HG03139 (cell line): ENCODE data around the gene CLRN3.
A peak's percentile ranks its signal among the peaks of the same experiment; 100 is the strongest.

ENCODE experiments used
- ATAC-seq: cut with Tn5 transposase; IDR thresholded peaks from one replicate; pipeline ENCODE4 v1.9.1; 2021; ENCODE audit not compliant: unreplicated experiment

CLRN3 gene

DNA sequence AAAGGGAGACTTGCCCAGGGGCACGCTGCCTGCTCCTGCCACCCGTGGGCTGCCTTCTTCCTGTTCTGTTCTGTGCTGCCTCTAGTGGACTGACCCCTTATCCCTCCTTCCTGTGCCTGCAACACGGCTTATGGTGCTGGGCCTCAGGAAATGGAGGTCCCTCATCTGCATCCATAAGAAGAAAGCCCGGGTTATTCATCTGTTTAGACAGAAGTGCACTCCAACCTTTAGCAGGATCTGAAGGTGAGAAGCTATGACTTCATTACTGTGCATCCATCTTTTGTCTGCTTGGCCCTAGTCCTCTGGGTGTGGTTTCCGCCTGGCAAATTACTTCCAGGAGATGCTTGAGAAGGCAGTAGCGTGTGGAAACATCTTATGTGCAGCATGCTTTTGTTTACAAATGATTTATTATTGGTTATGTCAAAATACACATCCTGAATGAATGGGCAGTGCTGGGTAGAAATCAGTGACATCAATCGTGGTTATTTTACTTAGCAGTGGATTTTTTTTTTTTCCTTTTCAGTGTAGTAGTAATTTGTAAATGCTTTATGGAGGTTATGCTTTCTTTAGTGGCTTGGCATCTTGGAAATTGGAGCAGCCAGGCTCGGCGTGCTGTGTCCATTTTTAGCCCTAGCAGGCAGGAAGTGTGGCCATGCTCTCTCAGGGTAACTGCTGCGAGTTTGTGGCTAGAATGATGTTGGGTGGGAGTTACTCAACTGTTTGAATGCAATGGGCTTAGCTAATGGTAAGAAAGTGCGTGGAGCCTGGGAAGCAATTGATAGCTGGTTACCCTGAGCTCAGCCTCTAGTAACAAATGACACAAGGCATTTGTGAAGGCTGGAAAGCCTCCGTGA, 26.9 kb upstream of the CLRN3 start:
- no peak for ATAC-seq

DNA sequence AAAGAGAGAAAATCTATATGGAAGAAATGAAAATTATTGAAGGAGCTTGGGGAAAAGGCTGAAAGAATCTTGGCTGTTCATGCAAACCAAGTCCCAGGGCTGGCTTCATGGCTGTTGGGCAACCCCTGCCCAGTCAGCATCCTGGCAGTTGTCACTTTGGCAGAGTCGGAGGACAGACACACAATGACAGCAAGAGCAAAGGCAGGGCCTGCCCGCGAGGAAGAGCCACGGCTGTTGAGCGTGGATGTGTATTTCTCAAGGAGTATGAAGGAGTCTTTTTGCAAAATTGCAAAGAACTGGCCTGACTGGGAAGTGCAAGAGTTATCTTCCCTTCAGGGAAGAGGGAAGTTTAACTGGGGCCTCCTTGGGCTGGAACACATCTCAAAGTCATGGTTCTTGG, 25.8 kb upstream of the CLRN3 start:
- ATAC-seq: no peak

DNA sequence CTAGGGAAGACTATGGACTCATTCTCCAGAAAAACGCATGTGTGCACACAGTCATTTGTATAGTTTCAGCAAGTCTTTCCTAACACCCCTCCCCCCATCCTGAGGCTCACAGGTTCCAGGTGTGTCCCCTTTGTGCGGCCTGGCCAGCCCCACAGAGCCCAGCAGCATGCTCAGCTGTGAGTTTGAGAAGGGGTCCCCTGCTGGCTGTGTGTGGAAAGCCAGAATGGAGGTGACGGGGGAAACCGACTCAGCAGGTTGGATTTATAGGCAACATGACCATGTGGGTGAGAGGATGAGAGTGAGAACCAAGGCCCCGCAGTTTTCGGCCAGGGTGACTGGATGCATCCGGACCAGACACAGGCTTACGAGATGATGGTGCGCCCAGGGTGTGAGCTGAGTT, 24.1 kb upstream of the CLRN3 start:
- no peak for ATAC-seq

- no peak for ATAC-seq
Observed at GRCh38 chr10:127915324-127915723, 22.6 kb upstream of the CLRN3 start.

GRCh38 chr10:127913368-127913759, 20.6 kb upstream of the CLRN3 start:
- no peak for ATAC-seq

GRCh38 chr10:127912607-127913367, 20.0 kb upstream of the CLRN3 start:
- ATAC-seq: no peak

DNA sequence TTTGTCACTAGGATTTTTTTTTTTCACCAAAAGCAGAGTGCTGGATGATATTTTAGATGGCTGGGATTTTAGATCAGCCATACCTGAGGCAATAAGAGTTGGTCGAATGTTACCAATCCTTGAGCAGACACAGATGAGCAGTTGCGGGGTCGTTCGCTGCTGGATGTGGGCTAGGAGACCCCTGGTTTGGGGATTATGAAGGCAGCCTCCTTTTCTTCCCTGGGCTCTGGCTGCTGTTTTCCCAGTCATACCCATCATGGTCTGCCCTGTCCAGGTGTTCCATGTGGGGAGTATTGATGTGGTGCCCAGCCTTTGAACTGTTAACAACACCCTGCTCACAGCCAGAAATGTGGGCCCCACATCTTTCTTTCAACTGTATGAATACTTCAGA, 19.1 kb upstream of the CLRN3 start:
- no peak for ATAC-seq

DNA sequence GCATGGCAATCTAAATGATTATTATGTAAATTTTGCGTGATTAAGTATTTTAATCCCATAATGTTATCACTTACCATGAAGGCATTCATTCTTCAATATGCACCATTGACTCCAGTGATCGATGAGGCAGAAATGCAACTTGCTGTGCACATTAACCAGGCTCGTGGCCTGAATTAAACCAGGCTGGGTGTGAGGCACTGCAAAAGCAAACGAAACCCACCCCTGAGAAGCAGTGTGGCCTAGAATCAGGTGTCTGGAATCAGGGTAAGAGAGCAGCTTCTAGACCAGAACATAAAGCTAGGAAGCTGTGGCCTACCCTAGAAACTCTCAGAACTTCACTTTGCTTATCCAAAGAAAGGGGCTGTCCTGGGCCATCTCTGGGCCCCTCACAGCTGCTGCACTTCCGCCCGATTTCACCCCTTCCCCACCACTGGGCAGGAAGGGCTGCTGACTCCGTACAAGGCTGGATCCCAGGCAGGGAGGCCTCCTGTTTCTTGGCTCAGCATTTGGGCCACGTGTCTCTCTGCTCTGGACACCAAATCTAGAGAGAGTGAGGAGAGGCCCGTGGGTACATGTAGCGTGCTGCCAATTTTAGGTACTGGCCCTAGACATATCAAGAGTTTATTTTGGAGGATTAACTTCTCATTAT, 18.6 kb upstream of the CLRN3 start:
- ATAC-seq: no peak

- no peak for ATAC-seq
Observed at GRCh38 chr10:127910464-127910770, 17.7 kb upstream of the CLRN3 start.

DNA sequence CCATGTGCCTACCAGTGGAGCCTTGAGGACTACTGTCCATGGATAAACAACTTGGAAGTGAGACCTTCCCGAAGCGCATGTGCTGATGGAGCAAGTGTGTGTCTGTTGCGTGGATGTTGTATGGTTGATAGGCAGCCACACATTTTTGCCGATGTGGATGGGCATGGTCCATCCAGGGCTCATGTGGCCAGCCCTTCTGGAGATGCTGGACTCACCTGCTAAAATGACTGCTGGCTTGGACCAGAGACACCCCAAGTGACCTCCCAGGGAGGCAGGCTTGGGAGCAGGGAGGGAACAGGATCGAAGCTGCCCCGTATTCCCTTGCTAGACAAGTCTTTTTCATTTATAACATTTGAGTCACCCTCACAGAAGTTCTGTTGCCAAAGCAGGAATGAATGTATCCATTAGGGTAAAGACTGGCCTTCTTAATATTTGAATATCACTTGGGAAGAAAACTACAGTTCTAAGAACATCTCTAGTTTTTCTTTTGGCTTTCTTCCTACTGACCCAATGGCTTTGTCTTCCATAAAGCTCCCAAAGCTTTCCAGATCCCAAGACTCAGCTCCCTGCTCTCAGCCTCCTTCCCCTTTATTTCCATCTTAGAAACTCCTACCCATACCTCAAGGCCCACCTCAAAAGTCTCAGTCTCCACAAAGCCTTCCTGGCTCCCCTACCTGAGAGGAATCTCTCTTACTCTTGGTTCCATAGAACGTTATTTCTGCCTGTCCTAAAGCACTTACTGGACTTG, 17.1 kb upstream of the CLRN3 start:
- ATAC-seq: no peak

DNA sequence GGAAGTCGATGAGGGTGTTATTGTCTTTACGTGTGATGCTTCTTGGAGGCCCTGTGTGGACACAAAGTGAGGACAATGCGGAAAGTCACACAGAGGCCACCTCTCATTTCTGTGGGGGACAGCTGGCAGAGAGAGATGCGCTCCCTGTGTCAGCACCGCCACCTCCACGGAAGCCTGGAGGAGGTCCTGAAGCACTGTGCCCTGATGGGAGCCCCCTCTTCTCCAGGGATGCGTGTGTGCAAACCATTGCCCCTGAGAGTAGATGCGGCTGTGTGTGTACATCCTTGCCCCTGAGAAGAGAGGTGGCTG, 16.2 kb upstream of the CLRN3 start:
- ATAC-seq: no peak

- no peak for ATAC-seq
Observed at GRCh38 chr10:127908106-127908958, 15.6 kb upstream of the CLRN3 start.

DNA sequence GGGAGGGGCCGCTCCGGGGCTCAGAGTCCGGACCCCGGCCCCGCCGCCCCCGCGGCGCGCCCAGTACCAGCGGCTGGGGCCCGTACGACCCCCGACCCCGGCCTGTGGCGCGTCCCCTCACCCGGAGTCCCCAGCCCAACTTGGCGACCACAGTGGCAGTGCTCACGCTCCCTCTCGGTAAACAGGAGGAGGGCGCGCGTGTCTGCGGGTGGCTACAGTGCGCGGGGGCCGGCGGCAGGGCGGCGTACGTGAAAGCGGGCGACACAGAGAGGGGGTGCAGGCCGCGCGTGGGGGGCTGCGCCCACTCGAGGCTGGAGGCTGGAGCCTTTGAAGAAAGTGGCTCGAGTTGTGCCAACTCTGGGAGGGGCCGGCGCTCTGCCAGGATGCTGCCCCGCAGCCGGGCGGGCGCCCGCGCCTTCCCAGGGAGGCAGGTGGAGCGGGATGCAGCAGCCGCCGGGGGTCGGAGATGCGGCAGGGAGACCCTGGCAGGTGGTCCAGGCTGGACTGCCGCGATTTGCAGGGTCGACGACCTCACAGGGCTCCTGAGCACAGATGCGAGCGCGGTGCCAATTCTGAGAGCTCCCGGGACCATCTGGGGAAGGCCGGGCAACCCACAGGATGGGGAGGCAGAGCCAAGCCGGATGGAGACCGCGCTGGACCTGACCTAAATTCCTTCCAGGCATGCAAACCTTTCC, 14.8 kb upstream of the CLRN3 start:
- ATAC-seq: no peak

GRCh38 chr10:127906548-127907377, 14.0 kb upstream of the CLRN3 start, which contains the start of gene PTPRE:
PTPRE (plus strand) TSS chr10:127907103; CDS start chr10:128040882, 133,779 bp downstream.
- peak; percentile 94 for ATAC-seq

- ATAC-seq: no peak
Observed at GRCh38 chr10:127905848-127906261, 13.1 kb upstream of the CLRN3 start.

DNA sequence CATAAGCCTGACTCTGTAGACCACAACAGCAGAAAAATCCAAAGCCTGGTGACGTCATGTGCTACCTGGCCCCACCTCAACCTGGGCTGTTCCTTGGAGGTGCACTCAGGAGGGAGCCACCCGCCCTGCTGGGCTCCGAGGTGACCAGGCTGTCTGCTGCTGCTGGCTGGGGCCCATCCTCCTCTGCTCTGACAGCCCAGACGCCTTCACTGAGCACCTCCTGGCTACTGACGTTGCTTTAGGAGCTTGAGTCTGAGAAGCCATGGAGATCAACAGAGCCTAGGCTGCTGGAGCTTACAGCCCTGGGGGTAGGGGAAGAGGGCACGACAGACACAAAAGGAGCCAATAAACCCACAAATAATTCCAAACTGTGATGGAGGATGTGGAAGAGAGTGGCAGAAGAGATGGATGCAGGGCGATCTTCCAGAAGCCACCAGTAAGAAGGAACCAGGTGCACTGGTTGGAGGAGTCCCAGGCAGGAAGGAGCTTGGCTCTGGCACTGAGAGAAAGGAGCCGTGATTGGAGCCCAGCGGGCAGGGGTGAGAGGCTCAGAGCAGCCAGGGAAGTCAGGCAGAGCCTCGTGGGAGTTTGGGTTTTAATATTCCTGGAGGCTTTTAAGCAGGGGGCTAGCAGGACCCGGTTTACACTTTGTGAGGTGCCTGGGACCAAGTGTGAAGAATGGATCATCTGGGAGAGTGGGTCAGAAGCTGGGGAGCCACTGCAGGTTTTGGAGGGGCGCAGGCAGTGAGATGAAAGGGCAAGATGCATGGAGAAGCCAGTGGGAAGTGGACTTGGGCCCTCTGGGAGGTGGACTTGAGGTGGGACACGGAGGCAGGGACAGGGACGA, 12.5 kb upstream of the CLRN3 start:
- no peak for ATAC-seq

DNA sequence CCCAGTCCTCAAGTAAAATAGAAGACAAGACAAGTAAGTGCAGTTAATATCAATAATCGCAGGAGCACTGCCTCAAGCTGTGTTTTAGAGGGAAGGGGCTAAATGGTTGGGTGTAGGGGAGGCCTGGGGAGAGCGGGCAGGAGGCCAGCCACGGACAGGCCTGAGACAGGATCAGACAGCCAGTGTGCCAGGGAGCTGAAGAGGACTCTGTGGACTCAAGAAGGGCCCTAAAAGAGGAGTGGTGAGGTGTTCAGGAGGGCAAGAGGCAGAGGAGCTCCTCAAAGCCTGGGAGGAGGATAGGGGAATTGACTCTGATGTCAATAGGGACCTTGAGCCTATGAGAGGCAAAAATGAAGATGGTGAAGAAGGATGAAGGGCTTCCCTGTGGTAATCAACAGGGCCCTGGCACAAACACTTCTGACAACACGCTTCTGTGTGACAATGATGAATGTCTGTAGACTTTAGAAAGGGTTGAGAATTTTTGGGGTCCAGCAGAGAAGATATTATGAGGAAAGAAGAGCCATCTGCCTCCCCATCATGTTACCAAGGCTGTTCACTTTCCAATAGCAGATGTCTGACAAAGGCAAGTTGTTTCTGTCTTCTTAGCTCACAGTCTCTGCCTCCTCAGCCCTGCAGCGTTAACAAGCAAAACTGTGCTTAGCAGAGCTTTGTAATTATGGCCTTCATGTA, 11.7 kb upstream of the CLRN3 start:
- ATAC-seq: no peak

GRCh38 chr10:127903789-127904188, 11.0 kb upstream of the CLRN3 start:
- ATAC-seq: no peak
